Middle frontal gyrus (tissue), 1 donor: ENCODE measurements around the gene ERI2.
"Not testable (repeated sequence)": the region's sequence is repeated elsewhere in the genome, so short reads cannot be mapped to it uniquely, and the experiment has no call there.

Experiments
- DNase-seq: peaks from one replicate; pipeline ENCODE4 v3.0.0-alpha.2; 2015; ENCODE audit warnings: low spot score; ENCODE audit errors: extremely low spot score

The ERI2 gene

DNA sequence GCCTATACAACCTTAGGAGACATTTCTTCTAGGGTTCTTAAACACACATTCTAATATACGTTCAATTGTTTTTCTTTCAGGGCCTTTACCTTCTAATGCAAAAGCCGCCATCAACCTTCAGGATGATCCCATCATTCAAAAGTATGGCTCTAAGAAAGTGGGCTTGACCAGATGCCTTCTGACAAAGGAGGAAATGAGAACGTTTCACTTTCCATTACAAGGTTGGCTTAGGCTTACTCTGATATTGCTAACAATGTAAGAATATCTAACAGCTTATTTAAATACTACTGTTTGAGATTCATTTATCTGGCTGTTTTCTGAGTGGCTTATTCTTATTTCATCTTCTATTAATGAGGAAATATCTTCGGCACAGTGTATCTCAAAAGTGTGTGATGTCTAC lies 15.4 kb upstream of the ERI2 start:
- no peak for DNase-seq

GRCh38 chr16:20818929-20819585 lies 12.8 kb upstream of the ERI2 start:
- DNase-seq: no peak

DNA sequence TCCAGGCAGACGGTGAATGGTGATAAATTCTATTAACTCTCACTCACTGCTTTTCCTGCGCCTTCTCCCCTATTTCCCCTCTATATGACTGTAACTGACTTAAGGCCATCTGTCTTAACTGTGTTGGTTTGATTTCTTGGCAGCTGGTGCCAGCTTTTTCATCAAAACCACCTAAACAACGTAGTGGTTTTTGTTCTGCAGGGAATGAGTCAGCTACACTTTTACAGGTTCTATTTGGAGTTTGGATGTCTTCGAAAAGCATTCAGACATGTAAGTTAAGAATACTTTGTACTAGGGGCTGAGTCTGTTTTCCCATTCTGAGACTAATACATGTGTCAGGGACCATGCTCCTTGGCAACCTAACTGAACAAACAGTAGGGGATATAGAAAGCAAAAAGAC lies 8.5 kb upstream of the ERI2 start:
- no peak for DNase-seq

- DNase-seq: no peak
Observed at GRCh38 chr16:20812510-20812909, 6.2 kb upstream of the ERI2 start.

- DNase-seq: no peak
Observed at GRCh38 chr16:20811889-20812439, 5.7 kb upstream of the ERI2 start.

- DNase-seq: no peak
Observed at GRCh38 chr16:20807862-20808261, 1.6 kb upstream of the ERI2 start.

GRCh38 chr16:20805684-20806167 lies 546 bp downstream of the ERI2 start:
- not testable (repeated sequence) for DNase-seq

DNA sequence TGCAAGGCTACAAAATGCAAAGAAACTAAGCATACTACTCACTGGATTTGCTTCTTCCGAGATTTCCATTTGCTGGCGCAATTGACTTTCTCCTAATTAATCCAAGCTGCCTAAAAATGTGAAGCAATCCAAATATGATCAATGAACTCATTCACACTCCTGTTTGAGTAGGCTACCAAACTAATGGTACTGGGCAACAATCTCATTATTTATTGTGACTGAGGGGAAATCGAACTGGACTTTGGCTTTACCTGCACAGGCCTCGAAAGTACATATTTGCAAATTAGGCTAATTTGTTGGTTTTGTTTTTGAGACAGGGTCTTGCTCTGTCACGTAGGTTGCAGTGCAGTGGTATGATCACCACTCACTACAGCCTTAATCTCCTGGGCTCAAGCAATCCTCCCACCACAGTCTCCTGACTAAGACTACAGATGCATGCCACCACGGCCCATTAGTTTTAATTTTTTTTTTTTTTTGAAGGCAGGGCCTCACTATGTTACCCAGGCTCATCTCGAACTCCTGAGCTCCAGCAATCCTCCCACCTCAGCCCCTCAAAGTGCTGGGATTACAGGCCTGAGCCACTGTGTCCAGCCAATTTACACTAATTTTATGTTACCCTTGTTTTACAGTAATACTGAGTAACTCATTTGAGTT lies 2.6 kb downstream of the ERI2 start:
- DNase-seq: no peak

GRCh38 chr16:20803192-20803560 lies 3.1 kb downstream of the ERI2 start:
- no peak for DNase-seq

GRCh38 chr16:20801278-20801677 lies 5.0 kb downstream of the ERI2 start:
- no peak for DNase-seq

GRCh38 chr16:20799599-20799998 lies 6.7 kb downstream of the ERI2 start:
- DNase-seq: no peak

DNA sequence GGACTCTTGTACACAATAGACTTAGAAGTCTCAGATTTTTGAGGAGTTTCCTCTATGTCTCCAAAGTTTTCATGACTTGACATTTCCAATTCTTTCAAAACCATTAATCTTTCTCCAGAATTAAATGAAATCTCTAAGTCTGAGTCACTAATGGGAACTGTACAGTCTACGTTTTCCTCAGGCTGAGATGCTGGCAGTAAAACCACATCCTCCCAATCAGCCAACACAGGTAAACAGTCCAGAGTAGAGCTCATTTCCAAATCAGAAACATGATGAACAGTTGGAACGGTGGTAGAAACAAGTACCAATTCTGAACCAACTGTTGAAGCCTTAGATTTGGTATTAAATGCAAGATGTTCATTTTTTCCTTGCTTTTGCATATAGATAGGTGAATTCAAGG lies 7.9 kb downstream of the ERI2 start:
- DNase-seq: no peak

GRCh38 chr16:20791923-20792612 lies 14.2 kb downstream of the ERI2 start:
- DNase-seq: no peak

GRCh38 chr16:20789130-20789529 lies 17.1 kb downstream of the ERI2 start:
- DNase-seq: no peak

DNA sequence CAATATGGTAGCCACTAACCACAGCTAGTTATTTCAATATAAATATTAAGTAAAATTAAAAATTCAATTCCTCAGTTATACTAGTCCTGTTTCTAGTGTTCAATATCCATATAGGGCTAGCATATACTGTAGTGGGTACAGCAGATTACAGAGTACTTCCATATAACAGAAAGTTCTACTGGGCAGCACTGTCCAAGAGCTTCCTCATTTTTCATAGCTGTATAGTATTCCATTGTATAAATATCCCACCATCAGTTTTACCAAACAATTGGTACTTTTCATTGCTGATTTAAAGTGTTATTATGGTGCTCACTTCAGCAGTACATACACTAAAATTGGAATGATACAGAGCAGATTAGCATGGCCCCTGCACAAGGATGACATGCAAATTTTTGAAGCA lies 22.1 kb downstream of the ERI2 start:
- DNase-seq: no peak

DNA sequence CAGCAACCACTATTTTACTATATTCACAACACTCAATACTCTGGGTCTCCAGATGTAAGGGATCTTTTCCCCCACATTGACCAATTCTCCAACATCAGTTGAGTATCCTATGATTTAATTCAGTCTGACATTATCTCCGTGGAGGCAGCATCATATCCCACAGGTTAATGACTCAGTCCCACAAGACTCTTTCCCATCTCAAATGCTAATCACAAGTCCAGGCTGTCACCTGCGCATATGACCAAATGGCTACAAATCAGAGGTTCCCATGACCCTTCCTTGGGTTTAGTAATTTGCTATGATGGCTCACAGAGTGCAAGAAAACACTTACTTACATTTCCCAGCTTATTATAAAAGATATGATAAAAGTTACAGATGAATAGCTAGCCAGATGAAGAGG lies 23.8 kb downstream of the ERI2 start:
- DNase-seq: no peak

GRCh38 chr16:20781697-20782096 lies 24.6 kb downstream of the ERI2 start:
- DNase-seq: no peak

- DNase-seq: no peak
Observed at GRCh38 chr16:20774703-20775362, 31.4 kb downstream of the ERI2 start.

- DNase-seq: no peak
Observed at GRCh38 chr16:20773679-20774078, 32.6 kb downstream of the ERI2 start.

GRCh38 chr16:20768818-20769217 lies 37.5 kb downstream of the ERI2 start:
- DNase-seq: no peak

- no peak for DNase-seq
Observed at GRCh38 chr16:20768121-20768520, 38.2 kb downstream of the ERI2 start.

GRCh38 chr16:20767577-20767976 lies 38.7 kb downstream of the ERI2 start:
- DNase-seq: no peak
